Midbrain (tissue), 1 donor: ENCODE measurements around the gene RAB9A.

Source experiments
- DNase-seq: peaks from one replicate; lab custom pipeline; 2025; lab: John Stamatoyannopoulos, UW

The RAB9A gene

GRCh38 chrX:13748486-13748885 is 59.6 kb downstream of the RAB9A start:
- no peak for DNase-seq

GRCh38 chrX:13750204-13750603 is 61.3 kb downstream of the RAB9A start:
- DNase-seq: no peak

- DNase-seq: no peak
These were observed 61.9 kb downstream of the RAB9A start for GRCh38 chrX:13750812-13751211.

- DNase-seq: no peak
These were observed 63.2 kb downstream of the RAB9A start for GRCh38 chrX:13752141-13752540.

- no peak for DNase-seq
These were observed 63.7 kb downstream of the RAB9A start for GRCh38 chrX:13752646-13753045.

- DNase-seq: no peak
These were observed 65.8 kb downstream of the RAB9A start for GRCh38 chrX:13754765-13755164.

GRCh38 chrX:13755254-13755653 is 66.3 kb downstream of the RAB9A start:
- DNase-seq: no peak

GRCh38 chrX:13756381-13756780 is 67.5 kb downstream of the RAB9A start:
- no peak for DNase-seq

GRCh38 chrX:13759152-13759718 is 70.3 kb downstream of the RAB9A start:
- no peak for DNase-seq
